GM12878 (cell line): ENCODE results near the gene ARID3A. TPM values are rescaled to one million over a fixed set of nuclear protein-coding genes. Genes with fewer than 3 reads are reported as not detected.

Experiments
- ATAC-seq: fragments of 200-7000 bp; cut with Tn5 transposase; 3 replicates; pipeline ENCODE4 v1.9.1; 2020; ENCODE audit warnings: mild to moderate bottlenecking, moderate library complexity
- BruUV-seq: library from RNA; stranded (reverse); fragments of 400-500 nt; replicated peaks from 2 replicates; lab custom pipeline; 2021; lab: Mats Ljungman, UMichigan
- CTCF ChIA-PET: fragments of 300-600 bp; sonication (Branson Sonifier 250); formaldehyde crosslinking; extraction: SDS; loops from one replicate; lab custom pipeline; 2021; ENCODE audit warnings: inconsistent platforms; lab: Yijun Ruan, JAX
- POLR2A ChIA-PET: fragments of 350-600 bp; formaldehyde crosslinking; extraction: SDS; loops from one replicate; lab custom pipeline; 2021; ENCODE audit warnings: inconsistent platforms; lab: Charles Lee
- RAD21 ChIA-PET: fragments of 300-600 bp; sonication (Branson Sonifier 250); formaldehyde crosslinking; loops from one replicate; lab custom pipeline; 2023; ENCODE audit warnings: antibody characterized with exemption; ENCODE audit not compliant: unreplicated experiment; lab: Charles Lee
- SMC1A ChIA-PET: fragments of 300-600 bp; sonication (Branson Sonifier 250); formaldehyde crosslinking; loops from one replicate; lab custom pipeline; 2023; ENCODE audit not compliant: unreplicated experiment, uncharacterized antibody; lab: Charles Lee
- DNase-seq: peaks from one replicate; pipeline ENCODE4 v3.0.0-alpha.2; 2011; ENCODE audit warnings: low read depth, low spot score
- FAIRE-seq: peaks from 3 replicates; lab custom pipeline; 2011; peaks lifted over from hg19 to GRCh38; lab: Jason Lieb, UNC
- H2AFZ ChIP-seq: 2 replicates; pipeline ENCODE4 v1.6.0; 2011; ENCODE audit warnings: low read depth, low read length, control low read depth; ENCODE audit not compliant: control insufficient read depth
- H3K27ac ChIP-seq: 2 replicates; pipeline ENCODE4 v1.5.1; 2011; ENCODE audit warnings: control low read depth; ENCODE audit not compliant: control insufficient read depth, insufficient read depth
- H3K27me3 ChIP-seq, 2 experiments: replicated peaks in 1 of 2; 2 replicates each; pipeline versions ENCODE4 v1.6.0 to v1.6.1; 2011; ENCODE audit warnings: low read length in 1 of 2; ENCODE audit not compliant: control insufficient read depth in 2 of 2, insufficient read depth in 2 of 2
- H3K36me3 ChIP-seq, 2 experiments: 2 replicates each; pipeline ENCODE4 v1.5.1; 2011; ENCODE audit warnings: low read length in 1 of 2; ENCODE audit not compliant: control insufficient read depth in 2 of 2, insufficient read depth in 2 of 2
- H3K4me1 ChIP-seq: 2 replicates; pipeline ENCODE4 v1.6.1; 2011; ENCODE audit warnings: mild to moderate bottlenecking, low read length, moderate library complexity, mixed read lengths; ENCODE audit not compliant: control insufficient read depth, insufficient read depth
- H3K4me2 ChIP-seq: 2 replicates; pipeline ENCODE4 v1.6.0; 2011; ENCODE audit warnings: control low read depth; ENCODE audit not compliant: control insufficient read depth, insufficient read depth
- H3K4me3 ChIP-seq: fragments of 200-600 bp; sonication (generic); 2 replicates; pipeline ENCODE4 v1.5.1; 2016
- H3K79me2 ChIP-seq: 2 replicates; pipeline ENCODE4 v1.6.0; 2011; ENCODE audit warnings: low read length; ENCODE audit not compliant: control insufficient read depth, insufficient read depth
- H3K9ac ChIP-seq: 2 replicates; pipeline ENCODE4 v1.8.0; 2011; ENCODE audit warnings: low read length, control low read depth, mixed read lengths; ENCODE audit not compliant: control insufficient read depth, insufficient read depth
- H3K9me3 ChIP-seq: replicated peaks from 3 replicates; pipeline ENCODE4 v1.5.1; 2011; ENCODE audit warnings: mild to moderate bottlenecking, low read length; ENCODE audit not compliant: control insufficient read depth, insufficient read depth
- H4K20me1 ChIP-seq: 2 replicates; pipeline ENCODE4 v1.6.0; 2011; ENCODE audit not compliant: control insufficient read depth, insufficient read depth
- NFIC ChIP-seq: IDR thresholded peaks from 2 replicates; pipeline ENCODE4 v1.6.1; 2012; ENCODE audit warnings: low read depth, mild to moderate bottlenecking, inconsistent platforms, low read length, moderate library complexity
- POLR2A ChIP-seq: IDR thresholded peaks from 2 replicates; pipeline ENCODE4 v1.6.1; 2011; ENCODE audit warnings: low read depth, mild to moderate bottlenecking, low read length
- REST ChIP-seq: IDR thresholded peaks from 2 replicates; pipeline ENCODE4 v1.6.1; 2012; ENCODE audit warnings: mild to moderate bottlenecking, low read depth, low read length
- RFX5 ChIP-seq: IDR thresholded peaks from 2 replicates; pipeline ENCODE4 v1.6.1; 2011; ENCODE audit warnings: low read depth, low read length, improper control_type of control experiment
- WGBS: methylation state at CpG from one replicate; pipeline ENCODE4 v1.1.6; 2016; ENCODE audit warnings: low lambda C conversion rate; ENCODE audit not compliant: insufficient replicate concordance, insufficient coverage; ENCODE audit errors: missing lambda C conversion rate; 5-methylcytosine and 5-hydroxymethylcytosine counted together
- in situ Hi-C: fragments of 300-500 bp; cut with MboI; formaldehyde crosslinking; loops from 9 replicates; pipeline ENCODE4 v1.14.3; 2018; ENCODE audit warnings: mixed read lengths
- intact Hi-C: fragments of 100-400 bp; cut with micrococcal nuclease; formaldehyde crosslinking; loops from one replicate; pipeline ENCODE4 v1.14.2; 2022; ENCODE audit not compliant: unreplicated experiment
- polyA plus RNA-seq, 11 experiments: library from polyadenylated mRNA; depleted of rRNA in 4 of 11; unstranded in 6 of 11; stranded (reverse) in 5 of 11; fragments of >200 nt; fragmentation: Nextera tagmentation in 4 of 11; fragmentation: Illumina TruSeq in 1 of 11; extraction: Ambion mirVana in 4 of 11; extraction: Trizol in 1 of 11; gene quantifications; 1 replicate in 1 of 11; 2 replicates in 10 of 11; pipeline versions ENCODE4 v1.2.1 to v1.2.3, GENCODE V29; 2011 to 2016; ENCODE audit warnings: inconsistent platforms in 2 of 11, missing spikeins in 2 of 11, low read depth in 1 of 11
- total RNA-seq, 4 experiments: library from RNA; depleted of rRNA in 3 of 4; stranded (reverse); fragments of >200 nt in 3 of 4; fragmentation: Illumina TruSeq in 1 of 4; extraction: Trizol in 1 of 4; gene quantifications; 2 replicates each; pipeline versions ENCODE4 v1.2.1 to v1.2.3, GENCODE V29; 2013 to 2021

The ARID3A gene
- total and polyA plus RNA-seq, 10 of the 15 experiments (the other 5 are each of a cell fraction or from before 2014, with no cell fraction given) = 0.76 to 70.0 (median 16.7) TPM

GRCh38 chr19:1013218-1013617, 87.4 kb downstream of the ARID3A start:
- no peak for FAIRE-seq
- H3K9ac ChIP-seq = no peak overlapping the region
- ChIA-PET CTCF (interaction anchor here (1.5 kb wide), 1 partner anchor 29 kb away, joined by 4 read pairs; the partner anchor contains the start of gene WDR18), RAD21 (no interaction called here), POLR2A (no interaction called here), SMC1A (no interaction called here)
- no TSS peak for BruUV-seq
- H3K79me2 ChIP-seq = peaks cover 38% of the 10 kb centered on the region
- H4K20me1 ChIP-seq = peaks cover 4% of the 10 kb centered on the region; the same call in 1 of the 2 replicates
- DNase-seq = no peak
- H3K4me1 ChIP-seq = peaks cover 24% of the 10 kb centered on the region
- WGBS = 90% methylated on average over 10 of the region's 10 CpGs
- H3K9me3 ChIP-seq = no peaks in the 10 kb centered on the region
- H2AFZ ChIP-seq = no peak overlapping the region
- no peaks in the 10 kb centered on the region for H3K27me3 ChIP-seq
- H3K36me3 ChIP-seq = peaks cover 3 to 39% of the 10 kb centered on the region in 2 experiments; a peak in 3 of 4 replicates
- in situ Hi-C loops = no loop called here
- no peak overlapping the region for H3K4me2 ChIP-seq
- no peak for ATAC-seq
- no peak overlapping the region for H3K4me3 ChIP-seq
- no peak overlapping the region for H3K27ac ChIP-seq
- intact Hi-C loops = no loop called here
- TF ChIP-seq POLR2A (peak; percentile 52), NFIC (no peak), RFX5 (no peak), REST (no peak)
